Measurements from ENCODE around the gene BAZ1A.

DNA sequence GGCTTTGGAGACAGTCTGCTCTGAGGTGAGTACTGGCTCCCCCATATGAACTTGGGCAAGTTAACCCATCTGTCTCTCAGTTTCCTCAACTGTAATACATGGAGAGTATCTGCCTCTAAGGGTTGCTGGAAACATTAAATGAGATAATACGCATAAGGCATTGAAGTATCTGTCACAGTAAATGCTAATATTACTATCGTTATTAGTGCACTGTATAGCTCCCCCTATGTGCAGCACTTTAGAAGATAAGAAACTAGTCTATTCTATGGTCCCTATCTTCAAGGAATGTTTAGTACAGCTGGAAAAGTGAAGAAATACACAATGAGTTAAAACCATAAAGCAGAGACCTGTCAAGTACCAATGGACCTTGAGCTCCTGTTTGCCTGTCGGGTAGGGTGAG, 109.1 kb downstream of the BAZ1A start:
- TF ChIP-seq, protein P1, sequence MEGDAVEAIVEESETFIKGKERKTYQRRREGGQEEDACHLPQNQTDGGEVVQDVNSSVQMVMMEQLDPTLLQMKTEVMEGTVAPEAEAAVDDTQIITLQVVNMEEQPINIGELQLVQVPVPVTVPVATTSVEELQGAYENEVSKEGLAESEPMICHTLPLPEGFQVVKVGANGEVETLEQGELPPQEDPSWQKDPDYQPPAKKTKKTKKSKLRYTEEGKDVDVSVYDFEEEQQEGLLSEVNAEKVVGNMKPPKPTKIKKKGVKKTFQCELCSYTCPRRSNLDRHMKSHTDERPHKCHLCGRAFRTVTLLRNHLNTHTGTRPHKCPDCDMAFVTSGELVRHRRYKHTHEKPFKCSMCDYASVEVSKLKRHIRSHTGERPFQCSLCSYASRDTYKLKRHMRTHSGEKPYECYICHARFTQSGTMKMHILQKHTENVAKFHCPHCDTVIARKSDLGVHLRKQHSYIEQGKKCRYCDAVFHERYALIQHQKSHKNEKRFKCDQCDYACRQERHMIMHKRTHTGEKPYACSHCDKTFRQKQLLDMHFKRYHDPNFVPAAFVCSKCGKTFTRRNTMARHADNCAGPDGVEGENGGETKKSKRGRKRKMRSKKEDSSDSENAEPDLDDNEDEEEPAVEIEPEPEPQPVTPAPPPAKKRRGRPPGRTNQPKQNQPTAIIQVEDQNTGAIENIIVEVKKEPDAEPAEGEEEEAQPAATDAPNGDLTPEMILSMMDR (IDR thresholded peaks at IDR 0.05), result no peak
- no peak for TF ChIP-seq POLR2A (IDR thresholded peaks at IDR 0.05)

Measured in prostate gland (tissue), 2 donors.